ENCODE results near the gene NFATC2.

The NFATC2 gene

DNA sequence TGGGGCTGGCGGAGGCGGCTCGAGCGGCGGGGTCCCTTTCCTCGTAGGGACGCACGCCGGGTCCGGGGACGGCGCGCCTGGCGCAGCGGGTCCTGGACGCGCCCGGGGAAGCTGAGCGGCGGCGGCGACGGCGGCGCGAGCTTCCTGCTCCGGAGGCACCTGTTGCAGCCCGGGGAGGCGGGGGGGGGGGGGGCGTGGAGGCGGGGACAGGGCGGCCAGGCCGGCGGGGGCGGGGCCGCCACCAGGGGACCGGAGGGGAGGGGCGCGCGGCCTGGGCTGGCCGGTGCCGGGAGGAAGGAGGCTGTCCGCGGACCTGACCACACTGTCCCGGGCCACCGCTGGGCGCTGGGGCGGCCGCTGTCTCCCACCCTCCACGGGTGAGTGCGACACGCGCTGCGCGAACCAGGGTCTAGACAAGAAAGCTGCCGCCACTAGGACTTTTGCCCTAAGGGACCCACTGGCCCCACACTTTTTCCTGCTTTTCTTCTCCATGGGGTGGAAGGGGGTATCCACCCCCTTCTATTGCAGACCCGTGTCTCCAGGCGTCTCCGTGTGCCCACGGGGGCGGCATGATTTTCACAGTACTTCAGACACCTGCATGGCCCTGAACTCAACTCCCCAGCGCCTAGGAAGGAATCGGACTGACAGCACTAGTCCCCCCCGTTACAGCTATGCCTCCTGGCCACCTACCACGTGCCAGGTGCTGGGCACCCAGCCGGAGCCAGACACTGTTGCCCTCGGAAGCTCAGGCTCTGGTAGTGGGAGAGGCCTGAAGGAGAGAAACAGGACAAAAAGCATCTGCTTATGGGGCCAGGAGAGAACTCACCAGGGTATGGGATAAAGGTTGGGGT, at the start of gene NFATC2:
TSS of gene NFATC2 (minus strand) at position 149 of the 851 bp plus-strand sequence. CDS start 220 bp downstream, outside the sequence.
- Histone ChIP-seq H3K27me3 (ENCODE audit: insufficient read depth, insufficient read length) (peaks cover 38% of the 10 kb centered on the region), H3K9ac (ENCODE audit: insufficient read length, low read depth) (peak within 1 kb of the TSS; percentile 28), H3K4me1 (ENCODE audit: insufficient read depth, insufficient read length) (peaks cover 16% of the 10 kb centered on the region), H3K4me3 (ENCODE audit: insufficient read length, low read depth) (peak within 1 kb of the TSS; percentile 22), H3K9me3 (ENCODE audit: insufficient read depth, low read length) (peaks cover 5% of the 10 kb centered on the region; the same call in 1 of the 2 replicates), H3K36me3 (ENCODE audit: insufficient read depth, insufficient read length, low read length) (no peaks in the 10 kb centered on the region)
- TF ChIP-seq YY1 (IDR thresholded peaks at IDR 0.05; ENCODE audit: insufficient read depth, insufficient read length): no peak
- no peak for TF ChIP-seq SUZ12 (IDR thresholded peaks at IDR 0.05; ENCODE audit: extremely low read depth, insufficient read depth, insufficient read length)
- no peak for TF ChIP-seq ZNF274 (IDR thresholded peaks at IDR 0.05; ENCODE audit: low read depth, low read length)
- DNase-seq (ENCODE audit: low read depth, low spot score): no peak

DNA sequence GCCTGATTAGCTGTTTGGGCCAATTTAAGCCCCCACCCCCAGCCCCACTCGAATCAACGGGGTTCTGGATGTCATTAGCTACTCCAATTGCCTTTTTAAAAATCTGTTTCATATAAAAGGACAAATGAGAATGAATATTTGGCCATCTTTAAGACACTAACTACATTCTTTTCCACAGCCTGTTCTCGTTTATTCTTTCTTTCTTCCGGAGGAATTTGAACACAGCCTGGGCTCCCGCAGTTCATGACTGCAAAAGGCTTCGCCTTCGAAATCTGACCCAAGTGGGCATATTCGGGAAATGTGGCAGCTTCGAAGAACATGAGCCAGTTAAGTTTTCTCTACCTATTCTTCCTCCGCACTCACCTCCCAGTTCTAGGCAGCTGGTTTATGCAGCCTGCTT, 49.4 kb upstream of the NFATC2 start:
- Histone ChIP-seq H3K27me3 (ENCODE audit: insufficient read depth, insufficient read length) (no peaks in the 10 kb centered on the region), H3K9ac (ENCODE audit: insufficient read length, low read depth) (peak overlapping the region; percentile 36), H3K36me3 (ENCODE audit: insufficient read depth, insufficient read length, low read length) (no peaks in the 10 kb centered on the region), H3K4me3 (ENCODE audit: insufficient read length, low read depth) (no peak overlapping the region), H3K4me1 (ENCODE audit: insufficient read depth, insufficient read length) (peaks cover 5% of the 10 kb centered on the region), H3K9me3 (ENCODE audit: insufficient read depth, low read length) (peaks cover 5% of the 10 kb centered on the region; the same call in 1 of the 2 replicates)
- TF ChIP-seq YY1 (IDR thresholded peaks at IDR 0.05; ENCODE audit: insufficient read depth, insufficient read length) (no peak), ZNF274 (IDR thresholded peaks at IDR 0.05; ENCODE audit: low read depth, low read length) (no peak), SUZ12 (IDR thresholded peaks at IDR 0.05; ENCODE audit: extremely low read depth, insufficient read depth, insufficient read length) (no peak)
- DNase-seq (ENCODE audit: low read depth, low spot score): no peak

DNA sequence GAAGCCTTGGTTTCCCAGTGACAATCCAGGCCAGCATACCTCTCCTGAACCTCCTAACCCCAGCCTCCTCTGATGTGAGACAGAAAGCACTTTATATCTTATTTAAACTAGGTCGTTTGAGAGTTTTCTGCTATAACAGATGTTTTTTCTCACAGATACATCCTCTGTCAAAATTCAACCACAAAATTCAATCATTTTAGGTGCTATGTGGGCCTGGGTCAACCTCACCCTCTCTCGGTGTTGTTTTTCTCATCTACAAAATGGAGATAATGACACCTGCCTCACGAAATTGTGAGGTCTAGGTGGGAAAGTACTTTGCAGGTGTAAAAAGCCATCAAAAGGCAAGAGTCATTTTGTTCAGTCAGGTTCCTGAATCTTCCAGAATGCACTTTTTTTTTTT, 46.2 kb upstream of the NFATC2 start:
- H3K4me3 ChIP-seq (ENCODE audit: insufficient read length, low read depth): no peak overlapping the region
- no peaks in the 10 kb centered on the region for H3K36me3 ChIP-seq (ENCODE audit: insufficient read depth, insufficient read length, low read length)
- no peaks in the 10 kb centered on the region for H3K27me3 ChIP-seq (ENCODE audit: insufficient read depth, insufficient read length)
- TF ChIP-seq YY1 (IDR thresholded peaks at IDR 0.05; ENCODE audit: insufficient read depth, insufficient read length) (no peak), ZNF274 (IDR thresholded peaks at IDR 0.05; ENCODE audit: low read depth, low read length) (no peak), SUZ12 (IDR thresholded peaks at IDR 0.05; ENCODE audit: extremely low read depth, insufficient read depth, insufficient read length) (no peak)
- peaks cover 10% of the 10 kb centered on the region for H3K4me1 ChIP-seq (ENCODE audit: insufficient read depth, insufficient read length)
- H3K9me3 ChIP-seq (ENCODE audit: insufficient read depth, low read length): peaks cover 4% of the 10 kb centered on the region; the same call in 1 of the 2 replicates
- no peak overlapping the region for H3K9ac ChIP-seq (ENCODE audit: insufficient read length, low read depth)
- DNase-seq (ENCODE audit: low read depth, low spot score): no peak

DNA sequence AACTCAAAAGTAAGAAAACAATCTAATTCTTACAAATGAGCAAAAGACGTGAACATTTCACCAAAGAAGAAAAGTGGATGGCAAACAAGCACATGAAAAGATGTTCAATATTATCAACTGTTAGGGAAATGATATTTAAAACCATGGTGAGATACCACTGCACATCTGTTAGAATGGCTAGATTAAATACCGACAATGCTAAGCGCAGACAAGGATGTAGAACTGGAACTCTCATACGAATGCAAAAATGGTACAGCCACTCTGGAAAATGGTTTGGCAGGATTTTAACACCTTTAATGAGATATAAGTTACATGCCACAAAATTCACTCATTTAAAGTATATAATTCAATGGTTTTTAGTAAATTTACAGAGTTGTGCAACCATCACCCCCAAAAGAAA, 44.6 kb upstream of the NFATC2 start:
- Histone ChIP-seq H3K9ac (ENCODE audit: insufficient read length, low read depth) (no peak overlapping the region), H3K36me3 (ENCODE audit: insufficient read depth, insufficient read length, low read length) (no peaks in the 10 kb centered on the region), H3K27me3 (ENCODE audit: insufficient read depth, insufficient read length) (no peaks in the 10 kb centered on the region), H3K4me1 (ENCODE audit: insufficient read depth, insufficient read length) (peaks cover 7% of the 10 kb centered on the region), H3K4me3 (ENCODE audit: insufficient read length, low read depth) (no peak overlapping the region), H3K9me3 (ENCODE audit: insufficient read depth, low read length) (no peaks in the 10 kb centered on the region)
- no peak for DNase-seq (ENCODE audit: low read depth, low spot score)
- no peak for TF ChIP-seq YY1 (IDR thresholded peaks at IDR 0.05; ENCODE audit: insufficient read depth, insufficient read length)
- no peak for TF ChIP-seq ZNF274 (IDR thresholded peaks at IDR 0.05; ENCODE audit: low read depth, low read length)
- TF ChIP-seq SUZ12 (IDR thresholded peaks at IDR 0.05; ENCODE audit: extremely low read depth, insufficient read depth, insufficient read length): no peak

DNA sequence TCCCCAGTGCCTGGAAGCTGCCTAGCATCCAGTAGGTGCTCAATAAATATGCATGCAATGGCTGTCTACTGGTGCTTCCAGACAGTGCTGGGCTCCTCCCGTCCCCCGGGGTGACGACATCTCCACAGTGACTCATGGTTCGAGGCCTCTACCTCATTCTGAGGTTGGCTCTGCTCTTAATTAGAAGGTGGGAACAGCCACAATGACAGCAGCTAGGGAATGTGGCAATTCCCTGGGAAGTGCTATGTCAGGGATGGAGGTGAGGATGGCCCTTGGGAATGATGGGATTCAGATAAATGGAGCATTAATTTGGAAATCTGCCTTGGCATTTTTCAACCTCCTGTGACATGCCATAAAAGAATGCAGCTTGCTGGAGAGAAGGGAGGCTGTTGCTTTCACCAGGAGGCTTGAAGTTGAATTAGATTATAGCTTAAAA, 43.5 kb upstream of the NFATC2 start:
- DNase-seq (ENCODE audit: low read depth, low spot score): no peak
- H3K4me1 ChIP-seq (ENCODE audit: insufficient read depth, insufficient read length): peaks cover 4% of the 10 kb centered on the region
- H3K4me3 ChIP-seq (ENCODE audit: insufficient read length, low read depth): no peak overlapping the region
- no peaks in the 10 kb centered on the region for H3K36me3 ChIP-seq (ENCODE audit: insufficient read depth, insufficient read length, low read length)
- H3K27me3 ChIP-seq (ENCODE audit: insufficient read depth, insufficient read length): no peaks in the 10 kb centered on the region
- H3K9me3 ChIP-seq (ENCODE audit: insufficient read depth, low read length): no peaks in the 10 kb centered on the region
- H3K9ac ChIP-seq (ENCODE audit: insufficient read length, low read depth): no peak overlapping the region
- TF ChIP-seq SUZ12 (IDR thresholded peaks at IDR 0.05; ENCODE audit: extremely low read depth, insufficient read depth, insufficient read length): no peak

DNA sequence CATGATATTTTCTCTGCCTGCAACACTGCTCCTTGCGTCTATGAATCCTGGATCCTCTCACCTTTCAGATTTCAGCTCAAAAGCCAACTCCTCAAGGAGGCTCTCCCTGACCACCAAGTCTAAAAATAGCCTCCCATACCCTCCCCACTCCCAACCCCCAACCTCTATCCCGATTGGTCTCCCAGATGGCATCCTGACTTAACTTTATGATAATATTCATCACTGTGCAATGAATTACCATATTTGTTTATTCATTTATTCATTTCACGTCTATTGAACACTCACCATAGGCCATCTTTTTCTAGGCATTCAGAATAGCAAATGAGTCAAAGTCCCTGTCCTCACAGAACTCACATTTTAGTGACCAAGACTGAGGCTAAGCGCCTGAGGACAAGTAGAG, 42.6 kb upstream of the NFATC2 start:
- peaks cover 7% of the 10 kb centered on the region for H3K4me1 ChIP-seq (ENCODE audit: insufficient read depth, insufficient read length)
- no peaks in the 10 kb centered on the region for H3K36me3 ChIP-seq (ENCODE audit: insufficient read depth, insufficient read length, low read length)
- no peaks in the 10 kb centered on the region for H3K27me3 ChIP-seq (ENCODE audit: insufficient read depth, insufficient read length)
- H3K9me3 ChIP-seq (ENCODE audit: insufficient read depth, low read length): no peaks in the 10 kb centered on the region
- TF ChIP-seq ZNF274 (IDR thresholded peaks at IDR 0.05; ENCODE audit: low read depth, low read length): no peak
- no peak for TF ChIP-seq SUZ12 (IDR thresholded peaks at IDR 0.05; ENCODE audit: extremely low read depth, insufficient read depth, insufficient read length)
- no peak for TF ChIP-seq YY1 (IDR thresholded peaks at IDR 0.05; ENCODE audit: insufficient read depth, insufficient read length)
- no peak overlapping the region for H3K4me3 ChIP-seq (ENCODE audit: insufficient read length, low read depth)
- no peak overlapping the region for H3K9ac ChIP-seq (ENCODE audit: insufficient read length, low read depth)
- no peak for DNase-seq (ENCODE audit: low read depth, low spot score)

DNA sequence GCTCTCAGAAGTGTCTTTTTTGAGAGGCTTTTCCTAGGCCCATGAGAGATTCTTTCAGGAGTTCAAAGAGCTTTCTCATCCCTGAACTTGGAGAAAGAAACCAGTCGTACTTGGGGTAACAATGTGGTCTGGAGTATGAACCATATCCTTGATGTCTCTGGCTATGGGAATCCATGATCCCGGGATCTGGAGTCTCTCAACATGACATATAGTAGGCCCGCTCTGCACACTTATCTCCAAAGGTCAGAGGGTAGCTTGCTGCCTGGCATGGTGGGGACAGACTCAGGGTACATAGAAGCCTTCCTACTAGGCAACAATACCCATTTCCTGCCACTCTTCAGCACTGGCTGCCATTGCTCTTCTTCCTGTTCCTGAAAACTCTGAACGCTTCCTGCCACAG, 42.2 kb upstream of the NFATC2 start:
- Histone ChIP-seq H3K27me3 (ENCODE audit: insufficient read depth, insufficient read length) (no peaks in the 10 kb centered on the region), H3K4me3 (ENCODE audit: insufficient read length, low read depth) (no peak overlapping the region), H3K4me1 (ENCODE audit: insufficient read depth, insufficient read length) (peaks cover 7% of the 10 kb centered on the region), H3K9me3 (ENCODE audit: insufficient read depth, low read length) (no peaks in the 10 kb centered on the region), H3K9ac (ENCODE audit: insufficient read length, low read depth) (no peak overlapping the region), H3K36me3 (ENCODE audit: insufficient read depth, insufficient read length, low read length) (no peaks in the 10 kb centered on the region)
- no peak for DNase-seq (ENCODE audit: low read depth, low spot score)
- no peak for TF ChIP-seq SUZ12 (IDR thresholded peaks at IDR 0.05; ENCODE audit: extremely low read depth, insufficient read depth, insufficient read length)
- no peak for TF ChIP-seq YY1 (IDR thresholded peaks at IDR 0.05; ENCODE audit: insufficient read depth, insufficient read length)
- no peak for TF ChIP-seq ZNF274 (IDR thresholded peaks at IDR 0.05; ENCODE audit: low read depth, low read length)

Data from NT2/D1 (cell line).